ENCODE results near the gene FAM53A.

GRCh38 chr4:1686440-1687036 lies 2.4 kb upstream of the FAM53A start:
- TF ChIP-seq CTCF (IDR thresholded peaks at IDR 0.05) (no peak), POLR2A (IDR thresholded peaks at IDR 0.05) (no peak), POLR2AphosphoS5 (IDR thresholded peaks at IDR 0.05) (no peak)
